Fibroblast of lung (primary cell): Measurements from ENCODE around the gene HNF4A.

ENCODE experiments used
- EZH2 ChIP-seq: IDR thresholded peaks from 2 replicates; pipeline ENCODE4 v1.5.1; 2012; ENCODE audit warnings: low read length, control low read depth, mild to moderate bottlenecking; ENCODE audit errors: missing control alignments
- TF ChIP-seq, protein P1 (sequence below), 2 donors: IDR thresholded peaks in 1 of 2; conservative IDR thresholded peaks in 1 of 2; 1 replicate in 1 of 2; 2 replicates in 1 of 2; pipeline ENCODE4 v1.5.1; 2011 to 2012; ENCODE audit warnings: low read length in 2 of 2, control low read depth in 1 of 2, inconsistent platforms in 1 of 2, low read depth in 1 of 2, mild to moderate bottlenecking in 1 of 2

- TF ChIP-seq, protein P1, sequence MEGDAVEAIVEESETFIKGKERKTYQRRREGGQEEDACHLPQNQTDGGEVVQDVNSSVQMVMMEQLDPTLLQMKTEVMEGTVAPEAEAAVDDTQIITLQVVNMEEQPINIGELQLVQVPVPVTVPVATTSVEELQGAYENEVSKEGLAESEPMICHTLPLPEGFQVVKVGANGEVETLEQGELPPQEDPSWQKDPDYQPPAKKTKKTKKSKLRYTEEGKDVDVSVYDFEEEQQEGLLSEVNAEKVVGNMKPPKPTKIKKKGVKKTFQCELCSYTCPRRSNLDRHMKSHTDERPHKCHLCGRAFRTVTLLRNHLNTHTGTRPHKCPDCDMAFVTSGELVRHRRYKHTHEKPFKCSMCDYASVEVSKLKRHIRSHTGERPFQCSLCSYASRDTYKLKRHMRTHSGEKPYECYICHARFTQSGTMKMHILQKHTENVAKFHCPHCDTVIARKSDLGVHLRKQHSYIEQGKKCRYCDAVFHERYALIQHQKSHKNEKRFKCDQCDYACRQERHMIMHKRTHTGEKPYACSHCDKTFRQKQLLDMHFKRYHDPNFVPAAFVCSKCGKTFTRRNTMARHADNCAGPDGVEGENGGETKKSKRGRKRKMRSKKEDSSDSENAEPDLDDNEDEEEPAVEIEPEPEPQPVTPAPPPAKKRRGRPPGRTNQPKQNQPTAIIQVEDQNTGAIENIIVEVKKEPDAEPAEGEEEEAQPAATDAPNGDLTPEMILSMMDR (conservative IDR thresholded peaks at IDR 0.05 in 1 of 2, IDR thresholded peaks at IDR 0.05 in 1 of 2; ENCODE audit: low read depth in 1 of 2, low read length in 2 of 2), result no peak
- no peak for TF ChIP-seq EZH2
These were observed 80.9 kb downstream of the HNF4A start for GRCh38 chr20:44436393-44436792.
